Uterus (tissue), 2 donors: ENCODE measurements around the gene LMO7.

Source experiments
- CTCF ChIP-seq, 4 experiments: fragments of 200-600 bp in 2 of 4; fragments of 450-650 bp in 2 of 4; sonication (generic) in 2 of 4; IDR thresholded peaks; one replicate each; pipeline ENCODE4 v1.5.1; 2016 to 2019; ENCODE audit warnings: antibody characterized with exemption in 4 of 4, mild to moderate bottlenecking in 2 of 4, moderate library complexity in 1 of 4
- POLR2A ChIP-seq, 2 donors: fragments of 450-650 bp; IDR thresholded peaks; one replicate each; pipeline ENCODE4 v1.6.1; 2016; ENCODE audit warnings: antibody characterized with exemption in 2 of 2, mild to moderate bottlenecking in 1 of 2, moderate library complexity in 1 of 2

GRCh38 chr13:75881109-75881775, 245.1 kb downstream of the LMO7 start:
- TF ChIP-seq CTCF (IDR thresholded peaks at IDR 0.05) (no peak), POLR2A (IDR thresholded peaks at IDR 0.05) (no peak)
